ENCODE measurements around the gene PLEKHN1. TPM values are rescaled to one million over a fixed set of nuclear protein-coding genes. Genes with fewer than 3 reads are reported as not detected.
A peak's percentile ranks its signal among the peaks of the same experiment; 100 is the strongest.

The PLEKHN1 gene
- total RNA-seq, 4 donors from 2014 or later, result 0.21 to 2.4 TPM; not detected in 2

DNA sequence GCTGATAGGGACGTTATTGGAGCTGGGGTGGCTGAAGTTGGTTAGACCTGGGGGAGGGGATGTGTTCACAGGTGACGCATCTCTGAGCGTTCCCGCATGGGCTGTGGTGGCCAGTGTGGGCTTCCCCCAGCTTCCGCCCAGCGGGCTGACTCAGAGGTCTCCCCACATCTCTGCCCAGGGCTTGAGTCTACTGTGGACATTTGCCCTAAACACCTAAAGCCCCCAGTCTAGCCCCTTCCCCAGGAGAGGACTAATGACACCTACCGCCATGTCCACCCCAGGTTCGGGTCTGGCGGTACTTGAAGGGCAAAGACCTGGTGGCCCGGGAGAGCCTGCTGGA is 55.6 kb downstream of the PLEKHN1 start:
- H3K4me1 ChIP-seq, result peaks cover 0 to 53% (median 18%) of the 10 kb centered on the region in 4 donors
- DNase-seq (ENCODE audit: low spot score in 2 of 2), result no peak
- no peak overlapping the region for H3K4me3 ChIP-seq
- no peaks in the 10 kb centered on the region for H3K9me3 ChIP-seq
- H3K27me3 ChIP-seq, result no peaks in the 10 kb centered on the region
- no peaks in the 10 kb centered on the region for H3K36me3 ChIP-seq
- TF ChIP-seq EP300 (IDR thresholded peaks at IDR 0.05) (no peak), POLR2A (IDR thresholded peaks at IDR 0.05) (no peak)
- TF ChIP-seq, protein P1, sequence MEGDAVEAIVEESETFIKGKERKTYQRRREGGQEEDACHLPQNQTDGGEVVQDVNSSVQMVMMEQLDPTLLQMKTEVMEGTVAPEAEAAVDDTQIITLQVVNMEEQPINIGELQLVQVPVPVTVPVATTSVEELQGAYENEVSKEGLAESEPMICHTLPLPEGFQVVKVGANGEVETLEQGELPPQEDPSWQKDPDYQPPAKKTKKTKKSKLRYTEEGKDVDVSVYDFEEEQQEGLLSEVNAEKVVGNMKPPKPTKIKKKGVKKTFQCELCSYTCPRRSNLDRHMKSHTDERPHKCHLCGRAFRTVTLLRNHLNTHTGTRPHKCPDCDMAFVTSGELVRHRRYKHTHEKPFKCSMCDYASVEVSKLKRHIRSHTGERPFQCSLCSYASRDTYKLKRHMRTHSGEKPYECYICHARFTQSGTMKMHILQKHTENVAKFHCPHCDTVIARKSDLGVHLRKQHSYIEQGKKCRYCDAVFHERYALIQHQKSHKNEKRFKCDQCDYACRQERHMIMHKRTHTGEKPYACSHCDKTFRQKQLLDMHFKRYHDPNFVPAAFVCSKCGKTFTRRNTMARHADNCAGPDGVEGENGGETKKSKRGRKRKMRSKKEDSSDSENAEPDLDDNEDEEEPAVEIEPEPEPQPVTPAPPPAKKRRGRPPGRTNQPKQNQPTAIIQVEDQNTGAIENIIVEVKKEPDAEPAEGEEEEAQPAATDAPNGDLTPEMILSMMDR (IDR thresholded peaks at IDR 0.05), result no peak
- no peak overlapping the region for H3K27ac ChIP-seq
- 86 to 94% methylated on average over 5 to 10 of the region's 10 CpGs for WGBS, 2 donors

DNA sequence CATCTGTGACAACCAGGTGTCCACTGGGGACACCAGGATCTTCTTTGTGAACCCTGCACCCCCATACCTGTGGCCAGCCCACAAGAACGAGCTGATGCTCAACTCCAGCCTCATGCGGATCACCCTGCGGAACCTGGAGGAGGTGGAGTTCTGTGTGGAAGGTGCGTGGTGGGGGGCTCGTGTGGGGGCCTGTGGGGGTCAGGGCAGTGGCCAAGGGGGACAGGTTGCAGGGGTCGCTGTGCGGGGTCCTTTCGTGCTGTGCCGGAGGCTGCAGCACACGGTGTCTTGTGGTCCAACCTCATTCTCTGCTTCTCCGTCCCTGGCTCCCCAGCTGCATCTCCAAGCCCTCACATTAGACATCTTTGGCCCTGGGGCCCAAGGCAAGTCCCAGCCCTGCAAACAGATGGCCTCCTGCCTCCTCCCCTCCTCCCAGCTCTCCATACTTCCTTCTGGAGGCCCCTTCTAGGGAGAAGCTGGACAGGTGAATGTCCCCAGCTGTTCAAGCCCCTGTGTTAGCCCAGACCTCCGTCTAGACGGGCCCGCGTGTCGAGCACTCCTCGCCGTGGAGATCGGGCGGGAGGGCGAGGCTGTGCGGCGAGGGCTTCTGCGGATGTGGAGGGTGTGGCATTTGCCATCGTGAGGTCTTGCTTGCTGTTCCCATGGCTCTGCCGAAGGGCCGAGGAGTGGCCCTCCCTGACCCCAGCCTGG is 56.2 kb downstream of the PLEKHN1 start:
- H3K4me1 ChIP-seq, result peaks cover 0 to 53% (median 18%) of the 10 kb centered on the region in 4 donors
- WGBS, 2 donors, result 87 to 92% methylated on average over 27 of the region's 27 CpGs

DNA sequence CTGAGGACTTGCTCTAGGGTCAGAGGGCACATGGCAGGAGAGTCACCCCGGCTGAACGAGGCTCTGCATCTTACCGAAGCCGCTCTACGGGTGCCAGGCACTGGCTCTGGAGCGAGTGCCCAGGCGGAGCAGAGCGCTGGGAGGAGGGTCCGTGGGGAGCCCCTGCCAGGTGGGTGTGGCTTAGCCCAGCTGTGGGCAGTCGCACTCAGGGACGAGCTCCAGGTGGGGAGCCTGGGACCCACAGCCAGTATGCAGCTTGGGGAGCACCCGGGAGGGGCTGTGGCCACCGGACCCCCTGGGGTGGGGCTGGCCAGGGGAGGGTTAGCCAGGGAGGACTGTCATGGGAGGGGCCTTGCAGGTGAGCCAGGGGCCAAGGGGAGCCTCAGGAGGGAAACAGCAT is 57.4 kb downstream of the PLEKHN1 start:
- 68 to 70% methylated on average over 12 to 13 of the region's 13 CpGs for WGBS, 2 donors
- no peak overlapping the region for H3K27ac ChIP-seq

More for the DNA sequence above, 56.2 kb downstream of the PLEKHN1 start:
- Histone ChIP-seq H3K27me3 (no peaks in the 10 kb centered on the region), H3K4me3 (no peak overlapping the region), H3K9me3 (no peaks in the 10 kb centered on the region), H3K27ac (no peak overlapping the region), H3K36me3 (no peaks in the 10 kb centered on the region)
- no peak for TF ChIP-seq POLR2A (IDR thresholded peaks at IDR 0.05)
- TF ChIP-seq, protein P1 (IDR thresholded peaks at IDR 0.05), result no peak
- TF ChIP-seq EP300 (IDR thresholded peaks at IDR 0.05), result no peak
- DNase-seq (ENCODE audit: low spot score in 2 of 2), result no peak

DNA sequence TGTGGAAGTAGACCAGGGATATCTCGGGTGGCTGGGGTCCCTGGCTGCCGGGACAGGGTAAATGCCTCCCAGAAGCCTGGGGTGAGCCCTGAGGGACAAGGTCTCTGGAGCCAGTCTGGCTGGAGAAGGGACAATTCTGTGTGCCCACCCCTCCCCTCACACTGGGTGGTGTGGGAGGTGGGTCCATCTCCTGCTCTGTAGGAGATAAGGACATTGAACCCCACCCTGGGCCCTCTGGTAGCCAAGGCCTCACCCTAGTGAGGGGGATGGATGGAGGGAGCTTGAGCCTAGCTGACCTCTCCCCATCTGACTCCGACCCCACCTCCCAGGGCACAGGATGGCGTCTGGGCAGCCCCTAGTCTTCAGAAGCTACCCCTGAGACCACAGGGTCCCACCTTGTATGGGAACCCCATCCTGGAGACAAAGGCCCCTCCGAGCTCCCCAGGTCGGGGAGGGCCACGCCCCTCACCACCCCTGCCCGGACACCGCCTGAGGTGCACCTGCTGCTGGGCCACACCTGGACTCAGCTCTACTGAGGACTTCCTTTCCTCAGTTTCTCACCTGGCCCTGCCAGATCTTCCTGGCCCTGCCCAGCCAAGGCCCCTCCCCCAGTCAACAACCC is 58.0 kb downstream of the PLEKHN1 start:
- H3K4me3 ChIP-seq, result no peak overlapping the region
- H3K36me3 ChIP-seq, result no peaks in the 10 kb centered on the region
- H3K27me3 ChIP-seq, result no peaks in the 10 kb centered on the region
- WGBS, 2 donors, result 89 to 95% methylated on average over 7 to 9 of the region's 9 CpGs
- no peaks in the 10 kb centered on the region for H3K9me3 ChIP-seq
- no peak for DNase-seq (ENCODE audit: low spot score in 2 of 2)
- TF ChIP-seq POLR2A (IDR thresholded peaks at IDR 0.05) (no peak), EP300 (IDR thresholded peaks at IDR 0.05) (no peak)
- TF ChIP-seq, protein P1 (IDR thresholded peaks at IDR 0.05), result no peak
- H3K4me1 ChIP-seq, result peaks cover 0 to 45% (median 18%) of the 10 kb centered on the region in 4 donors
- H3K27ac ChIP-seq, result peak overlapping the region in 1 of 4 donors; percentile 52

More for the DNA sequence above, 57.4 kb downstream of the PLEKHN1 start:
- TF ChIP-seq EP300 (IDR thresholded peaks at IDR 0.05) (no peak), POLR2A (IDR thresholded peaks at IDR 0.05) (no peak)
- TF ChIP-seq, protein P1 (IDR thresholded peaks at IDR 0.05), result no peak
- Histone ChIP-seq H3K4me3 (no peak overlapping the region), H3K36me3 (no peaks in the 10 kb centered on the region), H3K4me1 (peaks cover 0 to 50% (median 18%) of the 10 kb centered on the region in 4 donors), H3K27me3 (no peaks in the 10 kb centered on the region), H3K9me3 (no peaks in the 10 kb centered on the region)
- no peak for DNase-seq (ENCODE audit: low spot score in 2 of 2)

Measured in tibial nerve (tissue), 4 donors.